ENCODE results near the gene RGL1.

Gene RGL1

DNA sequence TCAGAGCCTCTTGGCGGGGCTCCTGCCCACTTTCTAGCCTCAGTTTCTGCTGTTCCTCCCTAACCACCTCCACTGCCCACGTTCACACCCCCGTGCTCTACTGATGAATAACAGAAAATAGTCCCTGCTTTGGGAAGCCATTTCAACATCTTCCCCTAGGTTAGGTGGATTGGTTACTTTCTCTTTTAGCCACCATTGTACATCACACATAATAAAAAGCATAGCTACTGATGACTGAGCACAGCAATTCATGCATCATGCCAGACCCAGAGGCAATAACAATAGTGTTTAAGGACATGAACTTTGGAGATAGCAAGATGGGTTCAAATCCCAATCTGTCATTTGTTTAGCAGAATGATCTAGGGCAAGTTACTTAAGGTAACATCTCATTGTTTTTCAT lies 158.0 kb downstream of the RGL1 start:
- DNase-seq (ENCODE audit: low read depth, low spot score) = no peak
- no peak overlapping the region for H3K4me3 ChIP-seq (ENCODE audit: low read length)

DNA sequence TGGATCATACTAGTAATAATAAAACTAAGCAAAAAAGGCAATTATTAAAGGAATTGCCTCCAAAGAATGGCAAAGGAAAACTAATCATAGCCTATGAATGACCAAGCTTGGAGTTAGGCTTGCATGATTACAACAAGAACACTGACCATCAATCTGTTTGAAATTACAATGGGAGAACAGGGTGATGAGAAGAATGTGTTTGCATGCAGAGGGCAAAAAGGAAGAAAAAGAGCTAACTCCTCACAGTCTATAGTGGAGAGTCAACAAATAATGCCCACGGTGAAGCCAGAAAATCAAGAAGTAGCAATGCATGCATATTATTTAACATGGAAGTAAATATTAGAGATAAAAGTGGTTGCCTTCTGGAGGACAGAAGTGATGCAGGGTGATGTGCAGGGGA lies 160.8 kb downstream of the RGL1 start:
- H3K4me3 ChIP-seq (ENCODE audit: low read length) = no peak overlapping the region
- no peak for DNase-seq (ENCODE audit: low read depth, low spot score)

DNA sequence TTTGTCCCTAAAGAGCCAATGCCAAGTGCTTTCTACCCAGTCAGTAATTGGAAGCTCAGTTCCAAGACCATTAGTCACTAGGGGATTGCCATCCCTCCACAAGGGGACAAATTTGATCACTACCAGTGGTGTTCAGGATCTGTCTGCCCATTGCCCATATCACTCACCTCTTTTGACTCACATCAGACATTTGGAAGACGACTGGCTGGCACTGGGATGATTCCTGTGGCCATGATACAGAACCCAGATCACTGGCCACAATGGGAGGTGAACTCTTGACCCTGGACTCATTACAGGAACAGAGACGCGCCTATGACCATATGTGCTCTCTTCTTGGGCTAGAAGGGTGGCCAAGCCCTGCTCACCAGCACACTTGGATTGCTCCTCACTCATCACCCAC lies 161.6 kb downstream of the RGL1 start:
- H3K4me3 ChIP-seq (ENCODE audit: low read length) = no peak overlapping the region
- DNase-seq (ENCODE audit: low read depth, low spot score) = no peak

DNA sequence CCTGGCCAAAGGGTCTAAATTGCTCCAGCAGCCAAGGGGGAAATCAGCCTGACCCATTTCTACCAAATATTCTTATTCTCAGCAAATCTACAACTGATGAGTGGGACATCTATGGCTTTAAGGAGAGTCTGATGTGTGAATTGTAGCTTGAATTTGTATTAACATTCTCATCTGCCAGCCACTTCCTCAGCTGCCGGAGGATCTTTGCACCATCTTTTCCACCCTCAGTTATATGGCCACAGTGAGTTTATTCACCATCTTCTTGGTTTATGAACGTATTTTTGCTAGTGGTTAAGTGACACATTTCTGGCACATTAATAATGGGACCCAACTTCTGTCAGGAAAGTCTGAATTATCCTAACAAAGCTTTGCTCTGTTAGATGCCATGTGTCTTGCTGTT lies 163.0 kb downstream of the RGL1 start:
- no peak overlapping the region for H3K4me3 ChIP-seq (ENCODE audit: low read length)

DNA sequence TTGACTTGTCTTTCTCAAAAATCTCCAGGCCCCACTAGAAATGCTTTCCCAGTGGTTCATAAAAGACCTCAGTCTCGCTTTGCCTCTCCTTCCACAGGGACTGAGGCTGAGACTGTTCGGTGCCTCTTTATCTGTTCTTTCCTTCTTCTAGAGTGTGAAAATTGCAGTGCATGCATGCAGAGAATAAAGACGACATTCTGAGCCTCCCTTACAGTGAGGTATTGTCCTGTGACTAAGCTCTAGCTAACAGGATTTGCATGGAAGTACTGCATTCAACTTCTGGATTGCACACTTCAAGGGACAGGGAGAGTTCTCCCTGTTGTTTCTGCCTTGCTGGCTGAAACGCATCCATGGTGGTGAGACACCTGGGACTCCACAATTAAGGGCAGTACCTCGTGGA lies 163.5 kb downstream of the RGL1 start:
- no peak for DNase-seq (ENCODE audit: low read depth, low spot score)
- no peak overlapping the region for H3K4me3 ChIP-seq (ENCODE audit: low read length)

More for the DNA sequence above, 163.0 kb downstream of the RGL1 start:
- no peak for DNase-seq (ENCODE audit: low read depth, low spot score)

DNA sequence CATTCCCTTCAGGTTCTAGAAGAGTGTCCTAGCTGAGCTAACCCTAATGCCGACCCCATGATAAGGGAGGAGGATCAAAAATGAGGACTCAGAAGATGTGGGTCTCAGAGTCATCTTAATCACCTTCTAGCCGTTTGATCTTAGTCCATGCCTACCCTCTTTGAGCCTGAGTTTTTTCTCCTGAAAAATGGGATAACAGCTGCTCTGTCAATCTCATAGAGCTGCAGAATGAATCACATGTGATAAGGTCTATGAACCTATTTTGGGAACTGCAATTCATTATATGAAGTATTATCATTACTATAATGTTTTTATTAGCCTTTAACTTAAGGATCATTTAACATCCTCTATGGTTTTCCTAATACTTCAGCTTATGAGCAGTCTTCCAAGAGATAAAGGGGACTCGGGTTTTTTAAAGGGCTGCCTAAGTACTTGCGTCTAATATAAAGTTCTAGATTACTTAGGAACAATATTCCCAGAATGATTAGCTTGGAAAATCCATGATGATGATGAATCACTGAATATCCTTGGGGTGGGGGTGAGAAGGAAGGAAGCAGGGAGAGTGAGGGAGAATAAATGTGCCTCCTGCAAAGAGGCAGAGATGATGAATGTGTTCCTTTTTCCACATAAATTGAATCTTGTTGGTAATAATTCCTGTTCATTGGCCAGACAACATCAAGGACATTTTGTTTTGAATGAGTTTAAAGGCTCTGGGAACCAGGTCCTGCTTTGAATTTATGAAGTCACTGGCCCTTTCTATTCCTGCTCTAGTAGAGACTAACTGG lies 165.8 kb downstream of the RGL1 start:
- no peak for DNase-seq (ENCODE audit: low read depth, low spot score)
- no peak overlapping the region for H3K4me3 ChIP-seq (ENCODE audit: low read length)

DNA sequence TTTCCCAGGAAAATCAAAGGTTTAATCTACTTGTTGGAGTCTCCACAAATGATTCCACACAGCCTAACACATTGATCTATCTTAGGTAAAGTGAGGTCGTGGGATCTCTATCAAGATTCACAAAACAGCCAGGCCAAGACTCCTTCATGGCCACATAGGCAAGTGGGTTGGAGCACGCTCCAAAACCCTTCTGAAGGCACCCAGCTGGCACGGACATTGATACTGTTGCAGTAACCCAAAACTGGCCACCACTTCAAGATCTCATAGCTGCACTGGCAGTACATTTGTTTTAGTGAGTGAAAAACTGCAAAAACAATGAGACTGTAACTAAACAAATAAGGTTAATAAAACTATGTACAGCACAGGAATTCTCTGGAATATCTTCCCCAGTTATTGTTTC lies 170.7 kb downstream of the RGL1 start:
- no peak overlapping the region for H3K4me3 ChIP-seq (ENCODE audit: low read length)
- DNase-seq (ENCODE audit: low read depth, low spot score) = no peak

DNA sequence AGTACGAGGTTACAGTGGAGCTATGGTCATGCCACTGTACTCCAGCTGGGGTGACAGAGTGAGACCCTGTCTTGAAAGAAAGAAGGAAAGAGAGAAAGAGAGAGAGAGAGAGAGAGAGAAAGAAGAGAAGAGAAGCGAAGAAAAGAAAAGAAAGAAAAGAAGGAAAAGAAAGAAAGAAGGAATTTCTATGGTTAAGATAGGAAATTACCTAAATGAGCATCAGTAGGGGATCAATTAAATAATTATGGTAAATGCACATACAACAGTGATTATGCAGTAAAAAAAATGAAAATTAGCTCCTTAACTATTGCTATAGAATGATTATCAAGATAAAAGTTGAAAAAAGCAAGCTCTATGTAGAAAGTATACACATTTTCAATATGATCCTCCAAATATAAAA lies 172.8 kb downstream of the RGL1 start:
- no peak for DNase-seq (ENCODE audit: low read depth, low spot score)
- H3K4me3 ChIP-seq (ENCODE audit: low read length) = no peak overlapping the region
